HCT116 (cell line): ENCODE measurements around the gene HVCN1. TPM values are rescaled to one million over a fixed set of nuclear protein-coding genes. Genes with fewer than 3 reads are reported as not detected.

Source experiments
- ATAC-seq: fragments of 200-7000 bp; cut with Tn5 transposase; 2 replicates; pipeline ENCODE4 v1.9.1; 2020; ENCODE audit warnings: mild to moderate bottlenecking, moderate library complexity
- BruUV-seq: library from RNA; stranded (reverse); fragments of 400-500 nt; replicated peaks from 2 replicates; lab custom pipeline; 2021; lab: Mats Ljungman, UMichigan
- CTCF ChIA-PET: fragments of 300-600 bp; sonication (Branson Sonifier 250); formaldehyde crosslinking; loops from one replicate; lab custom pipeline; 2021; ENCODE audit warnings: antibody characterized with exemption; lab: Charles Lee
- POLR2A ChIA-PET: fragments of 300-600, 350-600 bp; sonication (Branson Sonifier 250); formaldehyde crosslinking; loops from one replicate; lab custom pipeline; 2021; ENCODE audit warnings: antibody characterized with exemption; lab: Charles Lee
- RAD21 ChIA-PET, 2 experiments: fragments of 300-600 bp; sonication (Branson Sonifier 250); formaldehyde crosslinking; loops; one replicate each; lab custom pipeline; 2023; ENCODE audit warnings: low total read pairs in 2 of 2; ENCODE audit not compliant: uncharacterized antibody in 2 of 2, unreplicated experiment in 2 of 2, low non-redundant PET in 1 of 2; lab: Charles Lee
- DNase-seq: peaks from one replicate; pipeline ENCODE4 v3.0.0-alpha.2; 2010; ENCODE audit warnings: low read depth, low spot score
- H2AFZ ChIP-seq: fragments of 200-600 bp; shearing (Covaris generic), sonication (generic); 2 replicates; pipeline ENCODE4 v1.6.1; 2017; ENCODE audit warnings: low read depth, mixed run types, mixed read lengths, antibody characterized with exemption, low read length; ENCODE audit not compliant: poor library complexity, severe bottlenecking
- H3K27ac ChIP-seq: 2 replicates; pipeline ENCODE4 v1.5.1; 2012; ENCODE audit warnings: low read depth, low read length
- H3K27me3 ChIP-seq: fragments of 200-600 bp; sonication (generic); 2 replicates; pipeline ENCODE4 v1.6.1; 2016; ENCODE audit warnings: mixed run types, low read length, mixed read lengths; ENCODE audit not compliant: insufficient read depth
- H3K36me3 ChIP-seq, 2 experiments: fragments of 200-500 bp in 1 of 2; fragments of 200-600 bp in 1 of 2; sonication (Bioruptor generic) in 1 of 2; sonication (generic) in 1 of 2; 2 replicates each; pipeline versions ENCODE4 v1.5.1 to v1.6.1; 2014 to 2016; ENCODE audit warnings: low read length in 2 of 2, inconsistent platforms in 1 of 2, mixed read lengths in 1 of 2, mixed run types in 1 of 2; ENCODE audit not compliant: insufficient read depth in 2 of 2, control insufficient read depth in 1 of 2
- H3K4me1 ChIP-seq, 2 experiments: fragments of 200-600 bp in 1 of 2; sonication (generic) in 1 of 2; 2 replicates each; pipeline versions ENCODE4 v1.5.1 to v1.6.1; 2012 to 2017; ENCODE audit warnings: low read length in 2 of 2, inconsistent platforms in 1 of 2, mild to moderate bottlenecking in 1 of 2, mixed read lengths in 1 of 2, mixed run types in 1 of 2, moderate library complexity in 1 of 2; ENCODE audit not compliant: insufficient read depth in 2 of 2, control insufficient read depth in 1 of 2
- H3K4me2 ChIP-seq: fragments of 200-600 bp; sonication (generic); 2 replicates; pipeline ENCODE4 v1.6.1; 2017; ENCODE audit warnings: mixed run types, low read length, mixed read lengths
- H3K4me3 ChIP-seq, 2 experiments: fragments of 200-600 bp in 1 of 2; sonication (generic) in 1 of 2; replicated peaks in 1 of 2; 2 replicates each; pipeline ENCODE4 v1.5.1; 2011 to 2016; ENCODE audit warnings: low read length in 2 of 2, control low read depth in 1 of 2, low read depth in 1 of 2, mild to moderate bottlenecking in 1 of 2, mixed read lengths in 1 of 2, mixed run types in 1 of 2
- H3K79me2 ChIP-seq: fragments of 200-600 bp; sonication (generic); 2 replicates; pipeline ENCODE4 v1.6.1; 2017; ENCODE audit warnings: mild to moderate bottlenecking, mixed run types, low read length, moderate library complexity, mixed read lengths; ENCODE audit not compliant: insufficient read depth
- H3K9ac ChIP-seq: fragments of 200-600 bp; sonication (generic); 2 replicates; pipeline ENCODE4 v1.6.1; 2016; ENCODE audit warnings: low read length, mixed read lengths
- H3K9me2 ChIP-seq: fragments of 200-600 bp; sonication (generic), shearing (Covaris generic); 2 replicates; pipeline ENCODE4 v1.6.1; 2017; ENCODE audit warnings: mixed run types, mild to moderate bottlenecking, moderate library complexity; ENCODE audit not compliant: insufficient read depth
- H3K9me3 ChIP-seq, 2 experiments: fragments of 200-500 bp in 1 of 2; fragments of 200-600 bp in 1 of 2; sonication (Bioruptor generic) in 1 of 2; sonication (generic) in 1 of 2; 2 replicates each; pipeline ENCODE4 v1.6.1; 2014 to 2017; ENCODE audit warnings: low read length in 2 of 2, mixed read lengths in 2 of 2, inconsistent platforms in 1 of 2, low read depth in 1 of 2, mild to moderate bottlenecking in 1 of 2, mixed run types in 1 of 2, moderate library complexity in 1 of 2; ENCODE audit not compliant: control insufficient read depth in 1 of 2, insufficient read depth in 1 of 2
- H4K20me1 ChIP-seq: fragments of 200-600 bp; sonication (generic), shearing (Covaris generic); 2 replicates; pipeline ENCODE4 v1.6.1; 2017; ENCODE audit warnings: mixed run types, mild to moderate bottlenecking, moderate library complexity; ENCODE audit not compliant: insufficient read depth
- CTCF ChIP-seq, 3 experiments: fragments of 200-600 bp in 1 of 3; sonication (generic) in 1 of 3; IDR thresholded peaks in 2 of 3; conservative IDR thresholded peaks in 1 of 3; 2 replicates each; pipeline ENCODE4 v1.5.1; 2012 to 2017; ENCODE audit warnings: low read depth in 2 of 3, low read length in 2 of 3, antibody characterized with exemption in 1 of 3, borderline replicate concordance in 1 of 3, control low read depth in 1 of 3, mild to moderate bottlenecking in 1 of 3, mixed read lengths in 1 of 3, mixed run types in 1 of 3, moderate library complexity in 1 of 3; ENCODE audit not compliant: insufficient read depth in 1 of 3
- POLR2A ChIP-seq: IDR thresholded peaks from 2 replicates; pipeline ENCODE4 v1.7.0; 2011; ENCODE audit warnings: borderline replicate concordance; ENCODE audit not compliant: insufficient read depth, insufficient read length; ENCODE audit errors: extremely low read depth
- POLR2AphosphoS5 ChIP-seq: IDR thresholded peaks from 2 replicates; pipeline ENCODE4 v1.6.1; 2011; ENCODE audit warnings: mild to moderate bottlenecking, low read depth, low read length, moderate library complexity
- REST ChIP-seq: IDR thresholded peaks from 2 replicates; pipeline ENCODE4 v1.6.1; 2012; ENCODE audit warnings: low read depth
- SP1 ChIP-seq: IDR thresholded peaks from 2 replicates; pipeline ENCODE4 v1.6.1; 2012; ENCODE audit warnings: low read depth
- SRF ChIP-seq: IDR thresholded peaks from 2 replicates; pipeline ENCODE4 v1.6.1; 2012; ENCODE audit warnings: low read depth
- ZBTB33 ChIP-seq: IDR thresholded peaks from 2 replicates; pipeline ENCODE4 v1.6.1; 2011; ENCODE audit warnings: mild to moderate bottlenecking, low read length, moderate library complexity; ENCODE audit not compliant: insufficient replicate concordance; ENCODE audit errors: extremely low read depth
- intact Hi-C: fragments of 100-400 bp; cut with micrococcal nuclease; formaldehyde crosslinking; loops from 2 replicates; pipeline ENCODE4 v1.10.0; 2022
- total RNA-seq: library from RNA; stranded (reverse); gene quantifications from one replicate; pipeline ENCODE4 v1.2.1, GENCODE V29; 2021; ENCODE audit not compliant: unreplicated experiment

The HVCN1 gene
- total RNA-seq, 1 experiment from 2014 or later, result 0.15 TPM

DNA sequence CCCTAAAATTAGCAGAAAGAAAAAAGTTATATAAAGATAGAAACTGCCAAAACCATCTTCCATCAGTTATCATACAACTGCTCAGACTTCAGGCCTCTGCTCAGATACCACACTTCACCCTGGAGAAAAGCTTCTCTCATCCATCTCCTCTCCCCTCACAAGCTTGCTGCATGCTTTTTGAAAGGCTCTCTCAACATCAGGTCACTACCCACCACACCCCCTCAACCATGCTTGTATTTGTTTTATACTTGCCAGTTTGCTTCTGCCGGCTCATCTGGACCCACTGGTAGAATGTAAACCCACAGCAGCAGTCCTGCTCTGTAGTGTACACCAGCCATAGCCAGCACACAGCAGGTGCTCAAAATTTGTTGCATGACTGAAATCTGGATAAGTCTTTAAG lies 45.0 kb upstream of the HVCN1 start:
- H3K79me2 ChIP-seq, result peaks cover 100% of the 10 kb centered on the region
- no peak overlapping the region for H3K4me3 ChIP-seq
- H3K27ac ChIP-seq, result no peak overlapping the region
- RAD21 ChIA-PET, result no interaction called here
- intact Hi-C loops, result no loop called here
- BruUV-seq, result no TSS peak
- CTCF ChIA-PET, result no interaction called here
- H3K4me1 ChIP-seq, result no peaks in the 10 kb centered on the region; a peak in 1 of 4 replicates
- ATAC-seq (no peak), DNase-seq (no peak)
- no peak for TF ChIP-seq REST
- TF ChIP-seq CTCF (IDR thresholded peaks at IDR 0.05 in 2 of 3, conservative IDR thresholded peaks at IDR 0.05 in 1 of 3; ENCODE audit: borderline replicate concordance in 1 of 3, insufficient read depth in 1 of 3, low read depth in 2 of 3, low read length in 2 of 3), result no peak
- no peak for TF ChIP-seq SRF
- no peak for TF ChIP-seq POLR2AphosphoS5
- no peak for TF ChIP-seq POLR2A
- TF ChIP-seq SP1, result no peak
- no peak for TF ChIP-seq ZBTB33
- peaks cover 44 to 49% of the 10 kb centered on the region in 2 experiments for H3K36me3 ChIP-seq
- H3K4me2 ChIP-seq, result no peak overlapping the region
- peaks cover 74% of the 10 kb centered on the region; the same call in 1 of the 2 replicates for H4K20me1 ChIP-seq
- no peaks in the 10 kb centered on the region for H3K9me3 ChIP-seq
- no peak overlapping the region for H2AFZ ChIP-seq
- POLR2A ChIA-PET, result no interaction called here
- H3K9me2 ChIP-seq, result no peaks in the 10 kb centered on the region
- no peaks in the 10 kb centered on the region for H3K27me3 ChIP-seq
- H3K9ac ChIP-seq, result no peak overlapping the region
